ENCODE results near the gene LRRC55. TPM values are rescaled to one million over a fixed set of nuclear protein-coding genes. Genes with fewer than 3 reads are reported as not detected.

Gene LRRC55
- total and polyA plus RNA-seq, 9 of the 15 experiments (the other 6 are each of a cell fraction or from before 2014, with no cell fraction given): not detected

DNA sequence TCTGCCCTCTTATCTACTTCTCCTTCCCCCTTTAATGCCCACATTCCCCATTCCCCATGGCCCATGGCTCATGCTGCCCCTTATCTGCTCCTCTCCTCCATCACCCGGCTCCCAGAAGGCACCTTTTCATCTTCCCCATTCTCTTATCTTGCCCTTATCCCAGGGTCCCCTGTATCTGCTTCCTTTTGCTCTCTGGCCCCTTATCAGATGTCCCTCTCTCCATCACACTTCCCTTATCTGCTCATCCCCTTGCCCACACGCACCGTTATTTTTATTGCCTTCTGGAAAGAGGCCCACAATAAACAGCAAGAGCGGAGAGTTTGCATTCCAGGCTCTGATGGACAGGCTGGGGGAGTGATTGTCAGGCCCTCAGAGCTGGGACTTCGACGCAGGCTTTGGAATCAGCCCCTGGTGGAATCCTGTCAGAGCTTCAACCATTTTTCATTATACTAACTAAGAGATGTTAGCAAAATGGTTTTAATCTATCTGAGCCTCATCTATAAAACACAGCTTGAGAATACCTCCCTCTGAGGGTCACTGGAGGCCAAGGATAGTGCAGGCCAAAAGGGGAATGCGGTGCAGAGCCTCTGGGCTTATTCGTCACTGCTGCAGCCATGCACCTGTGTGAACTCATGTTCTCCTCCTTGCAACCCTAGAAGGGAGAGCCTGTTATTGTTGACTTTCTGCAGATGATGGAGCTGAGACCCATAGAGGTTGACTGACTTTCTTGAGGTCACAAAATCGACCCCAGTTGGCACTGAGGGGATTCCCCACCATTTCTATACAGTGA, 37.0 kb upstream of the LRRC55 start (continued):
- TF ChIP-seq, protein P1, sequence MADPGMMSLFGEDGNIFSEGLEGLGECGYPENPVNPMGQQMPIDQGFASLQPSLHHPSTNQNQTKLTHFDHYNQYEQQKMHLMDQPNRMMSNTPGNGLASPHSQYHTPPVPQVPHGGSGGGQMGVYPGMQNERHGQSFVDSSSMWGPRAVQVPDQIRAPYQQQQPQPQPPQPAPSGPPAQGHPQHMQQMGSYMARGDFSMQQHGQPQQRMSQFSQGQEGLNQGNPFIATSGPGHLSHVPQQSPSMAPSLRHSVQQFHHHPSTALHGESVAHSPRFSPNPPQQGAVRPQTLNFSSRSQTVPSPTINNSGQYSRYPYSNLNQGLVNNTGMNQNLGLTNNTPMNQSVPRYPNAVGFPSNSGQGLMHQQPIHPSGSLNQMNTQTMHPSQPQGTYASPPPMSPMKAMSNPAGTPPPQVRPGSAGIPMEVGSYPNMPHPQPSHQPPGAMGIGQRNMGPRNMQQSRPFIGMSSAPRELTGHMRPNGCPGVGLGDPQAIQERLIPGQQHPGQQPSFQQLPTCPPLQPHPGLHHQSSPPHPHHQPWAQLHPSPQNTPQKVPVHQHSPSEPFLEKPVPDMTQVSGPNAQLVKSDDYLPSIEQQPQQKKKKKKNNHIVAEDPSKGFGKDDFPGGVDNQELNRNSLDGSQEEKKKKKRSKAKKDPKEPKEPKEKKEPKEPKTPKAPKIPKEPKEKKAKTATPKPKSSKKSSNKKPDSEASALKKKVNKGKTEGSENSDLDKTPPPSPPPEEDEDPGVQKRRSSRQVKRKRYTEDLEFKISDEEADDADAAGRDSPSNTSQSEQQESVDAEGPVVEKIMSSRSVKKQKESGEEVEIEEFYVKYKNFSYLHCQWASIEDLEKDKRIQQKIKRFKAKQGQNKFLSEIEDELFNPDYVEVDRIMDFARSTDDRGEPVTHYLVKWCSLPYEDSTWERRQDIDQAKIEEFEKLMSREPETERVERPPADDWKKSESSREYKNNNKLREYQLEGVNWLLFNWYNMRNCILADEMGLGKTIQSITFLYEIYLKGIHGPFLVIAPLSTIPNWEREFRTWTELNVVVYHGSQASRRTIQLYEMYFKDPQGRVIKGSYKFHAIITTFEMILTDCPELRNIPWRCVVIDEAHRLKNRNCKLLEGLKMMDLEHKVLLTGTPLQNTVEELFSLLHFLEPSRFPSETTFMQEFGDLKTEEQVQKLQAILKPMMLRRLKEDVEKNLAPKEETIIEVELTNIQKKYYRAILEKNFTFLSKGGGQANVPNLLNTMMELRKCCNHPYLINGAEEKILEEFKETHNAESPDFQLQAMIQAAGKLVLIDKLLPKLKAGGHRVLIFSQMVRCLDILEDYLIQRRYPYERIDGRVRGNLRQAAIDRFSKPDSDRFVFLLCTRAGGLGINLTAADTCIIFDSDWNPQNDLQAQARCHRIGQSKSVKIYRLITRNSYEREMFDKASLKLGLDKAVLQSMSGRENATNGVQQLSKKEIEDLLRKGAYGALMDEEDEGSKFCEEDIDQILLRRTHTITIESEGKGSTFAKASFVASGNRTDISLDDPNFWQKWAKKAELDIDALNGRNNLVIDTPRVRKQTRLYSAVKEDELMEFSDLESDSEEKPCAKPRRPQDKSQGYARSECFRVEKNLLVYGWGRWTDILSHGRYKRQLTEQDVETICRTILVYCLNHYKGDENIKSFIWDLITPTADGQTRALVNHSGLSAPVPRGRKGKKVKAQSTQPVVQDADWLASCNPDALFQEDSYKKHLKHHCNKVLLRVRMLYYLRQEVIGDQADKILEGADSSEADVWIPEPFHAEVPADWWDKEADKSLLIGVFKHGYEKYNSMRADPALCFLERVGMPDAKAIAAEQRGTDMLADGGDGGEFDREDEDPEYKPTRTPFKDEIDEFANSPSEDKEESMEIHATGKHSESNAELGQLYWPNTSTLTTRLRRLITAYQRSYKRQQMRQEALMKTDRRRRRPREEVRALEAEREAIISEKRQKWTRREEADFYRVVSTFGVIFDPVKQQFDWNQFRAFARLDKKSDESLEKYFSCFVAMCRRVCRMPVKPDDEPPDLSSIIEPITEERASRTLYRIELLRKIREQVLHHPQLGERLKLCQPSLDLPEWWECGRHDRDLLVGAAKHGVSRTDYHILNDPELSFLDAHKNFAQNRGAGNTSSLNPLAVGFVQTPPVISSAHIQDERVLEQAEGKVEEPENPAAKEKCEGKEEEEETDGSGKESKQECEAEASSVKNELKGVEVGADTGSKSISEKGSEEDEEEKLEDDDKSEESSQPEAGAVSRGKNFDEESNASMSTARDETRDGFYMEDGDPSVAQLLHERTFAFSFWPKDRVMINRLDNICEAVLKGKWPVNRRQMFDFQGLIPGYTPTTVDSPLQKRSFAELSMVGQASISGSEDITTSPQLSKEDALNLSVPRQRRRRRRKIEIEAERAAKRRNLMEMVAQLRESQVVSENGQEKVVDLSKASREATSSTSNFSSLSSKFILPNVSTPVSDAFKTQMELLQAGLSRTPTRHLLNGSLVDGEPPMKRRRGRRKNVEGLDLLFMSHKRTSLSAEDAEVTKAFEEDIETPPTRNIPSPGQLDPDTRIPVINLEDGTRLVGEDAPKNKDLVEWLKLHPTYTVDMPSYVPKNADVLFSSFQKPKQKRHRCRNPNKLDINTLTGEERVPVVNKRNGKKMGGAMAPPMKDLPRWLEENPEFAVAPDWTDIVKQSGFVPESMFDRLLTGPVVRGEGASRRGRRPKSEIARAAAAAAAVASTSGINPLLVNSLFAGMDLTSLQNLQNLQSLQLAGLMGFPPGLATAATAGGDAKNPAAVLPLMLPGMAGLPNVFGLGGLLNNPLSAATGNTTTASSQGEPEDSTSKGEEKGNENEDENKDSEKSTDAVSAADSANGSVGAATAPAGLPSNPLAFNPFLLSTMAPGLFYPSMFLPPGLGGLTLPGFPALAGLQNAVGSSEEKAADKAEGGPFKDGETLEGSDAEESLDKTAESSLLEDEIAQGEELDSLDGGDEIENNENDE (IDR thresholded peaks at IDR 0.05; ENCODE audit: low read depth, low read length): no peak
- TF ChIP-seq HNRNPUL1 (IDR thresholded peaks at IDR 0.05; ENCODE audit: low read length): no peak
- no peak for TF ChIP-seq ZNF316 (IDR thresholded peaks at IDR 0.05)
- TF ChIP-seq, protein P2, sequence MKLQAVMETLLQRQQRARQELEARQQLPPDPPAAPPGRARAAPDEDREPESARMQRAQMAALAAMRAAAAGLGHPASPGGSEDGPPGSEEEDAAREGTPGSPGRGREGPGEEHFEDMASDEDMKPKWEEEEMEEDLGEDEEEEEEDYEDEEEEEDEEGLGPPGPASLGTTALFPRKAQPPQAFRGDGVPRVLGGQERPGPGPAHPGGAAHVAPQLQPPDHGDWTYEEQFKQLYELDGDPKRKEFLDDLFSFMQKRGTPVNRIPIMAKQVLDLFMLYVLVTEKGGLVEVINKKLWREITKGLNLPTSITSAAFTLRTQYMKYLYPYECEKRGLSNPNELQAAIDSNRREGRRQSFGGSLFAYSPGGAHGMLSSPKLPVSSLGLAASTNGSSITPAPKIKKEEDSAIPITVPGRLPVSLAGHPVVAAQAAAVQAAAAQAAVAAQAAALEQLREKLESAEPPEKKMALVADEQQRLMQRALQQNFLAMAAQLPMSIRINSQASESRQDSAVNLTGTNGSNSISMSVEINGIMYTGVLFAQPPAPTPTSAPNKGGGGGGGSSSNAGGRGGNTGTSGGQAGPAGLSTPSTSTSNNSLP (IDR thresholded peaks at IDR 0.05; ENCODE audit: borderline replicate concordance, low read depth, low read length): no peak
- TF ChIP-seq ARNT (IDR thresholded peaks at IDR 0.05): 0 out of 4 replicates have a peak, but pooled peaks of 1 of the 2 experiments have one; percentile 20
- TF ChIP-seq HOXB6 (CRISPR knock-in tag; IDR thresholded peaks at IDR 0.05; ENCODE audit: borderline replicate concordance): no peak
- TF ChIP-seq KLF16 (IDR thresholded peaks at IDR 0.05): 0 out of 2 replicates have a peak, but pooled peaks have one; percentile 37
- TF ChIP-seq TOE1 (IDR thresholded peaks at IDR 0.05; ENCODE audit: borderline replicate concordance): 0 out of 2 replicates have a peak, but pooled peaks have one; percentile 24
- TF ChIP-seq TOE1 (CRISPR knock-in tag; IDR thresholded peaks at IDR 0.05; ENCODE audit: borderline replicate concordance, low read depth): no peak
- TF ChIP-seq TAL1 (IDR thresholded peaks at IDR 0.05): peak; percentile 61
- peak; percentile 73; the same call in 1 of the 2 replicates for TF ChIP-seq HEY1 (CRISPR knock-in tag; IDR thresholded peaks at IDR 0.05; ENCODE audit: borderline replicate concordance)
- no peak for TF ChIP-seq ZNF780A (CRISPR knock-in tag; IDR thresholded peaks at IDR 0.05)
- TF ChIP-seq, protein P3, sequence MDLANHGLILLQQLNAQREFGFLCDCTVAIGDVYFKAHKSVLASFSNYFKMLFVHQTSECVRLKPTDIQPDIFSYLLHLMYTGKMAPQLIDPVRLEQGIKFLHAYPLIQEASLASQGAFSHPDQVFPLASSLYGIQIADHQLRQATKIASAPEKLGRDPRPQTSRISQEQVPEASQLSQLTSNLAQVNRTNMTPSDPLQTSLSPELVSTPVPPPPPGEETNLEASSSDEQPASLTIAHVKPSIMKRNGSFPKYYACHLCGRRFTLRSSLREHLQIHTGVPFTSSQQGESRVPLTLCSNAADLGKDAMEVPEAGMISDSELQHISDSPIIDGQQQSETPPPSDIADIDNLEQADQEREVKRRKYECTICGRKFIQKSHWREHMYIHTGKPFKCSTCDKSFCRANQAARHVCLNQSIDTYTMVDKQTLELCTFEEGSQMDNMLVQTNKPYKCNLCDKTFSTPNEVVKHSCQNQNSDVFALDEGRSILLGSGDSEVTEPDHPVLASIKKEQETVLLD (IDR thresholded peaks at IDR 0.05): peak; percentile 68; the same call in 1 of the 2 replicates
